HG02970 (cell line): ENCODE measurements around the gene SDSL.

Source experiments
- ATAC-seq: cut with Tn5 transposase; IDR thresholded peaks from one replicate; pipeline ENCODE4 v1.9.1; 2021; ENCODE audit warnings: mild to moderate bottlenecking, moderate library complexity, moderate number of reproducible peaks; ENCODE audit not compliant: unreplicated experiment, low FRiP score

The SDSL gene

DNA sequence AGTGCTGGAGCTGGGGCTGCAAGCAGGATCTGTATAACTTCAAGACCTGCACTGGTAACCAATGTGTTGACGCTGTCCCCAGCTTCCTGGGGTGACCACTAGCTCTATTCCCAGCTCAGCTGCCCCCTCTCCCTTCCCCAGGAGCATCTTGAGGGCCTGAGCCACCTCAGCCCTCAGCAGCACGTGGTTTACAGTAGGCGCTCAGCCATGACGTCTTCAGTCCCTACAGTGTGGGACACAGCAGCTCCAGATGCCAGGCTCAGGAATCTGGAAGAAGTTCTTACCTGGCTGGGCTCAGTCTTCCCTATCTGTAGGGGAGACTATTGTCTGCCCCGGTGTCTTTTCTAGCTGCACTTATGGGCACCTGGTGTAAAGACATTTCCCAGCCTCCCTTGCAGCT, 27.1 kb upstream of the SDSL start:
- ATAC-seq = no peak

DNA sequence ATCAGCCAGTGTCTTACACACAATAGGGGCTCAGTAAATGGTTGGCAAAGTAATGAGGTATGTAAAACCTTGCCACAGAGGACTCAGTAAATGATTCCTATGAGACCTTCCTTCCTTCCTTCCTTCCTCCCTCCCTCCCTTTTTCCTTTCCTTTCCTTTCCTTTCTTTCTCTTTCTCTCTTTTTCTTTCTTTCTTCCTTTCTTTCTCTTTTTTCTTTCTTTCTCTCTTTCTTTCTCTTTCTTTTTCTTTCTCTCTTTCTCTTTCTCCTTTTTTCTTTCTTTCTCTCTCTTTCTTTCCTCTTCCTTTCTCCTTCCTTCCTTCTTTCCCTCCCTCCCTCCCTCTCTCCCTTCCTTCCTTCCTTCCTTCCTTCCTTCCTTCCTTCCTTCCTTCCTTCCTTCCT, 26.0 kb upstream of the SDSL start:
- no peak for ATAC-seq

DNA sequence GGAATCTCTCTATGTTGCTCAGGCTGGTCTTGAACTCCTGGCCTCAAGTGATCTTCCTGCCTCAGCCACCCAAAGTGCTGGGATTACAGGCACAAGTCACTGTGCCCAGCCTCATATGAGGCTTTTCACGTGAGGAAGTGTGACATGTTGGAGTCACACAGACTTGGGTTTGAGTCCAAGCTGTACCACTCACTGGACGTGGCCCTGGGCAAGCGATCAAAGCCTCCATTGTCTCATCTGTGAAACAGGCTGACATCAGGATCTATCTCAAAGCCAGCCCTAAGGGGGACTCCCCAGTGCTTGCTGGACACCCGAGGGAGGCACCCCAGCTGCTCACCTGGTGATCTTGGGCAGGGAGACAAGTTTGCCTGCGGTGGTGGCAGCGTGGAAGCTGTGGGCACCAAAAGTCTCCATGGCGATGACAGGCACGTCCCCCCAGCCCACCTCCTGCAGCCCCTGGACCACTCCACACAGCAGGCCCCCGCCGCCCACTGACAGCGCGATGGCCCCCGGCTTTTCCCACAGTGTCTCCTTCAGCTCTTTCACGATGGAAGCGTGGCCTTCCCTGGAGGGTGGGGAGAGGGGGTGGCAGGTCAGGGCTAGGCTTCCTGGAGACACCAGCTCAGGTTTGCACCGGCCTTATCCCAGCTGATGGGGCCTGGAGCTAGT, 25.2 kb upstream of the SDSL start:
- no peak for ATAC-seq

DNA sequence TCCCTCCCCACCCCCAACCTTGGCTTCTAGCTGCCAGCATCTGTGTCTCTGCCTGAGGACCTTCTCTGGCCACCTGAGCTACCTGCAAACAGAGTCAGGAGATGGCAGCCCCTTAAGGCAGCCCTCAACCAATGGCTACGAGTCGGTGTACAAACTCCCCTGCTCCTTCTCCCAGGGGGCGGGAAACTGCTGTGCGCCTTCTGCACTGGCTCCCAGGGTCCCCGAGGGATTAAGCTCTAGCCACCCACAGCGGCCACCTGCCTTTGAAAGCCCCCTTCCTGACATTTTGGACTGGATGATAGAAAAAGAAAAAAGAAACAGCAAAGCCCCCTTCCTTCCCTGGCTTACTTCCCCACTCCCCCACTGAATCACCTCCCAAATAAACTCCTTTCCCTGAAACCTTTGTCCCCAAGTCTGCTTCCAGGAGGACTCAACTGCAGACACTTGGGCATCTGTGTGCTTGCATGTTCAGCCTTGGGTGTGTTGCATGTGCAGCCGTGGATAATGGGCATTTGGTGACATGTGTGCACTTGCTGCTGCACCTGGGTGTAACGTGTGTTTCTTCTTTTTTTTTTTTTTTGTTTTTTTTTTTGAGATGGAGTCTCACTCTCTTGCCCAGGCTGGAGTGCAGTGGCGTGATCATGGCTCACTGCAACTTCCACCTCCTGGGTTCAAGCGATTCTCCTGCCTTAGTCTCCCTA, 24.5 kb upstream of the SDSL start:
- no peak for ATAC-seq

DNA sequence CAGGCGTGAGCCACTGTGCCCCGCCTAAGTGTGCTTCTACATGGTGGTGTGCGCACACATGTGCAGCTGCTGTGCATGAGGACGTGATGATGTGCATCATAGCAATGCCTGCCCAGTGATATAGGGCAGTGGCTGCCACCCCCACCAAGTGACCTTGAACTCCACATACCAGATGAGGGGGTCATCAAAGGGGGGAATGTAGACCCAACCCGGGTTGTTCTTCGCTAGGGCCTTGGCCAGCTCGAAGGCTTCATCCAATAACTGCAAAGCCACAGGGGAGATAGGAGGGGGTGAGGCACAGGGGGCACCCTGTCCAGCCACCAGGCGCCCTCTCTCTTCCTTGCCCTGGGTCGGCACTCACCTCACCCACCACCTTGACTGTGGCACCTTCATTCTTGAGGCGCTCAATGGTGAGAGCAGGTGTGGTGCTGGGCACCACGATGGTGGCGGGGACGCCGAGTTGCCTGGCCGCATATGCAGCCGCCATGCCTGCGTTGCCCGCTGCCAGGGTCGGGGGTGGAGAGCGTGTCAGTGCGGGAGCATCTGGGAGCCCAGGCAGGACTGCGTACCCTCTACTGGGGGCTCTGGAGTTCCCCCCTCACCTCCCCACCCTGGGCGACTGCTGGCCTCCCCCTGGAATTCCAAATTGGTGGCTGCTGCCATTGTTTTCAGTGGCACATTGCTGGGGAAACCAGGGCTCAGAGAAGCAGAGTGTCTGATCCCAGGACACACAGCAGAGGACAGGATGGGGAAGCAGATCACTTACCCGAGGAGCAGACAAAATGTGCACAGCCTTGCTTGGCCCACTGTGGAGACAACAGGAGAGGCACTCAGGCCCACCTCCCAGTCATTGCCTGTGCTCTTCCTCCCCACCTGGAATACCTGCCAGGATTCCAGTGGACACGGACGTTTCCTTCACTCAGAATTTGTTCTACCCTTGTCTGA, 23.6 kb upstream of the SDSL start:
- no peak for ATAC-seq

DNA sequence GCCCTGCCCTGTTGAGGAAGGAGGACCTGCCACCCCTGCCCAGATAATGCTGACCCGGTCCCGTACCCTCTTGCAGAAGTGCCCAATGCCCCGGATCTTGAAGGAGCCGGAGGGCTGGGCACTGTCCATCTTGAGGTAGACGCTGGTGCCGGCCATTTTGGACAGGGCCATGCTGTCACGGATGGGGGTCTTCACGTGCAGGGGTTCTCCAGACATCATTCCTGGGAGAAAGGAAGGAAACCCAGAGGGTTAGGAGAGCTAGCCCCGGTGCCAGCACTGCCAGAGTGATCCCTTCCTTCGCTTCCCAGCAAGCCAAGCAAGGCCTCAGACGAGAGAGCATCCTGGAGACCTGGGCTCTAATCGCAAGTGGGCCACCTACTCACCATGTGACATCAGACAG, 22.7 kb upstream of the SDSL start:
- no peak for ATAC-seq

DNA sequence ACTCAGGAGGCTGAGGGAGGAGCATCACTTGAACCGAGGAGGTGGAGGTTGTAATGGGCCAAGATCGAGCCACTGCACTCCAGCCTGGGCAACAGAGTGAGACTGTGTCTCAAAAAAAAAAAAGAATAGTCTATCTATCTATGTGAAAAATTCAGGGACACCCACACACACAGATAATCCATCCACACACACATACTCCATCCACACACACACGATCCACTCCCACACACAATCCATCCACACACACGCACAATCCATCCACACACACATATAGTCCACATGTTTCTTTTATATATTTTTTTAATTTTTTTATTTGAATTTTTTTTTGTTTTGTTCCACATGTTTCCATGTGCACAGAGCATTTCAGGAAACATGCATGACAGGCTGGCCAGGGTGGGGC, 21.8 kb upstream of the SDSL start:
- no peak for ATAC-seq

DNA sequence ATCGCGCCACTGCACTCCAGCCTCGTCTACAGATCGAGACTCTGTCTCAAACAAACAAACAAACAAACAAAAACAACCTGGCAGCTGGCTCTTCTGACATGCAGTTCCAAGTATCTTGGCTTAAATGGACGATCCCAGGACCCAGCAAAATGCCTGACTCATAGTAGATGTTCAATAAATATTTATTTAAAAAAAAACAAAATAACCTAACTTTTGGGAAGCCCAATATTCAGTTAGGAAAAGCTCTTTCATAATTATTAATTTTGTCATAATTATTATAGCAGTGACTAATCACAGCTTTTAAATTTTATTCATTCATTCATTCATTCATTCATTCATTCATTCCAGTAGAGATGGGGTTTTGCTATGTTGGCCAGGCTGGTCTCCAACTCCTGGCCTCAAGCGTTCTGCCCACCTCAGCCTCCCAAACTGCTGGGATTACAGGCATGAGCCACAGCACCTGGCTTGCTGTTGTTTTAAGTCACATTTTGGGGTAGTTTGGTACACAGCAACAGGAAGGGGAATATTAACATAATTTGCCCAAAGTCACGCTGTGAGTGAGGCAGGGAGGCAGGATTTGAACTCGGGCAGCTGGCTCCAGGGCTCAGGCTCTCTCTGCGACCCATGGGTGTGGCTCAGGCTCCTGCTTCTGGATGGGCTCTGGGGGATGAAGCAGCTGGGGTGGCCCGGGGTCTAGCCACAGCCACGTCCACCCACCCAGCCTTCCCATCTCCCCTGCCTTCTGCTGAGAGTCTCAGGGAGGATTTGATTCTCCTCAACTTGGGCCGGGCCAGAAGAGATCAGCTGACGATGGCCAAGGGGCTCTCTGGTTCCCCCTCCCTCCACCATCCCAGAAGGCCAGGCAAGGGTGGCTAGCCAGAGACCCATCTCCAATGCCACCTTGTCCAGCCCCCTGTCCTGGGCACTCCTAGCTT, 20.8 kb upstream of the SDSL start:
- no peak for ATAC-seq

DNA sequence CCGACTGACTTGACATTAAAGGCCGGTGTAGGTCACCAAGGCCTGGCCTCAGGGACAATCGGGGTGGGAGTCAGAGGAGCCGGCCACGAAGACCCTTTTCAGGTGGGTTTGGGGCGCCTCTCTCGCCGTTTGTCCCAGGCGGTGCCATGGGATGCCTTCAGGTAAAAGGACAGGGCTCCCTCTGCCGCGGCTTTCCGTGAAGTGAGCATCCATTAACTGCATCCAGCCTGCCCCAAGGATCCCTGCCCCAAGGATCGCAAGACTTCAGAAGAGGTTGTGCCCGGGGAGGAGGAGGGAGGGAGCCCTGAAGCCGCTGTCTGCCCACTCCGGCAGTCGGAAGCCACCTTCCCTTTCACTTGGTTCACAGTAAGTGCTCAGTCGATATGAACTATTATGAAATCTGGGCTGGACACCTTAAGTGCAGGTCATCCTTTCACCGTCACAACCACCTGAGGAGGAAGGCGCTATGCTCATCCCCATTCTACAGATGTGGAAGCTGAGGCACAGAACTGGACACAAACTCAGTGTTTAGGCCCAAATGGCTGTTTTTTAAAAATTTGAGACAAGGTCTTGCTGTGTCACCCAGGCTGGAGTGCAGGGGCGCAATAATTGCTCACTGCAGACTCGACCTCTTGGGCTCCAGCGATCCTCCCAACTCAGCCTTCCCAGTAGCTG, 19.5 kb upstream of the SDSL start:
- no peak for ATAC-seq

DNA sequence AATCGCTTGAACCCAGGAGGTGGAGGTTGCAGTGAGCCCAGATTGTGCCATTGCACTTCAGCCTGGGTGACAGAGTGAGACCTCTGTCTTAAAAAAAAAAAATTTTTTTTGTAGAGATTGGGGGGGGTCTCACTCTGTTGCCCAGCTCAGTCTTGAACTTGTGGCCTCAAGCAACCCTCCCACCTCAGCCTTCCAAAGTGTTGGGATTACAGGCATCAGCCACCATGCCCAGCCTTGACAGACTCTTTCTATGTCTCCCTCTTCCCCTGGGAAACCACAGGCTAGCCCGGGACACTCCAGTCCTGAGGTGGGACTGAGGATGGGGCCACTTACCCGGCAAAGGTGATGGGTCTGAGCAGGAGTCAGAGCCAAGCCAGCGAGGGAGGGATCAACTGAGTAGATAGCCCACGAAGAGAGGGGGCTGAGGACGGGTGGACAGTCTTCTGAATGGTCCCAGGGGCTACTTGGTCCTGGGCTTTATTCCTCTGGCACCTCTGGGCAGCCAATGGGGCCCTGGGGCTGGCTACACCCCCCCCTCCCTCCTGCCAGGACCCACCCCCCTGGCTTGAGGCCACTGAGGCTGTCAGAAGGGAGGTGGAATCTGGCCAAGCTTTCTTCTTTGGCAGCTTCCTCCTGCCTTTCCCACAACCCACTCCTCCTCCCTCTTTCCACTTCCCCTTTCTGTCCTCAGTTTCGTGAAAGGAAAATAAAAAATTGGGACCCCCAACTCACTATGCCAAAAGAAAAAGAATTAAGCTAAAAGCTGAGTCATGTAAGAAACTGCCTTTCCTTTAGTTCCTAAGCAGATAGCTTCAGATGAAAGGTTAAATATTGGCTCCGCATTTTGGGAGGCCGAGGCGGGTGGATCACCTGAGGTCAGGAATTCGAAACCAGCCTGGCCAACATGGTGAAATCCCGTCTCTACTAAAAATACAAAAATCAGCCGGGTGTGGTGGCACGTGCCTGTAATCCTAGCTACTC, 18.5 kb upstream of the SDSL start, which contains the start of gene SDS:
Gene SDS, minus strand, starts transcription at position 453 of the 981 bp plus-strand sequence. CDS start 4,179 bp downstream, outside the sequence.
- no peak for ATAC-seq

DNA sequence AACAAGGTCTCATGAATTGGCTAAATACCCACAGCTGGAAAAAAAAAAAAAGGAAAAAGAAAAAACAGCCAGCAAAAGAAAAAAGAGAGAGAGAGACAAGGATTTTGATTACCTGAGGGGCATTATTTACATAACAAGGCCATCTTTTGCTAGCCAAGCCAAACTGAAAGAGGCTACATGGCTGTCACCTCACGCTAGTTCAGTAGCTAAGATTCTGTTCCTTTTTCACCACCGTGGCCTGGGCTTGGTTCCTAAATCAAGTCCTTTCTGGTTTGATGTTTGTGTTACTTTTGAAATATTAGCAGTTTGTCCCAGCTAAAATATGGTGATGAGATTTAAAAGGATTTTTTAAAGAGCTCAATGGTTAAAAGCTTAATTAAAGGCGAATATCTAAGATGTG, 16.5 kb upstream of the SDSL start:
- ATAC-seq = no peak

DNA sequence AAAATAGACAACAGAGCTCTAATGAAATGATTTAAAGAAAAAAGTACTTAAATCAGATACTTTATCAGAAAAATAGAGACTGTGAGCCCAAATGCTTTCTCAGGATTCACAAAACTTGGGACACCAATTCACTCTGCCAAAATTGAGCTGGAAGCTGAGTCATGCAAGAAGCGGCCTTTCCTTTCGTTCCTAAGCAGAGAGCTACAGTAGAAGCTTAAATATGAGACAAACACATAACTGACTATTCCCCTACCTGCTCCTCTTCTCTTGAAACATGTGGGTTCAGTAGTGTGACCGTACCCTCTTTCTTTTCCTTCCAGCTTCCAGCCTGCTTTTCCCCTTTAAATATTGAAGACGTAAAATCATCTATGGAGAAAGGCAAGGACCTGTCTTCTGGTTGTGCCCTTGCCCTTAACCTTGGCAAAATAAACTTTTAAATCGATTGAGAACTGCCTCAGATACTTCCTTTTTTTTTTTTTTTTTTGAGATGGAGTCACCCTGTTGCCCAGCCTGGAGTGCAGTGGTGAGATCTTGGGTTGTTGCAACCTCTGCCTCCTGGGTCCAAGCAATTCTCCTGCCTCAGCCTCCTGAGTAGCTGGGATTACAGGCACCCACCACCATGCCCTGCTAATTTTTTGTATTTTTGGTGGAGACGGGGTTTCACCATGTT, 14.1 kb upstream of the SDSL start:
- no peak for ATAC-seq

DNA sequence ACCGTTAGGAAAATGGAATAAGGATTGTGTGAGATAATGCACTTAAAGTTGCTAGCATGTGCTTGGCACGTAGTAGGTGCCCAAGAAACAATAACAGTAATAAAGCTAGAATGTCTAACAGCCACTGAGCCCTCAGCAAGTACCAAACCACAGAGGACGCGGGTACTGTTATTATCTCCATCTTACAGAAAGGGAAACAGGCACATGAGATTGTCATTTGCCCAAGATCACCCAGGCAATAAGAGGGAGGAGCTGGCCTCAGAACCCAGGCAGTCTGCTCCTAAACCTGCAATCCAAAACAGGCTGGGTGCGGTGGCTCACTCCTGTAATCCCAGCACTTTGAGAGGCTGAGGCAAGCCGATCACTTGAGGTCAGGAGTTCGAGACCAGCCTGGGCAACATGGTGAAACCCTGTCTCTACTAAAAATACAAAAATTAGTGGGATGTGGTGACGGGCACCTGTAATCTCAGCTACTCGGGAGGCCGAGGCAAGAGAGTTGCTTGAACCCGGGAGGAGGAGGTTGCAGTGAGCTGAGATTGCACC, 13.4 kb upstream of the SDSL start:
- no peak for ATAC-seq

DNA sequence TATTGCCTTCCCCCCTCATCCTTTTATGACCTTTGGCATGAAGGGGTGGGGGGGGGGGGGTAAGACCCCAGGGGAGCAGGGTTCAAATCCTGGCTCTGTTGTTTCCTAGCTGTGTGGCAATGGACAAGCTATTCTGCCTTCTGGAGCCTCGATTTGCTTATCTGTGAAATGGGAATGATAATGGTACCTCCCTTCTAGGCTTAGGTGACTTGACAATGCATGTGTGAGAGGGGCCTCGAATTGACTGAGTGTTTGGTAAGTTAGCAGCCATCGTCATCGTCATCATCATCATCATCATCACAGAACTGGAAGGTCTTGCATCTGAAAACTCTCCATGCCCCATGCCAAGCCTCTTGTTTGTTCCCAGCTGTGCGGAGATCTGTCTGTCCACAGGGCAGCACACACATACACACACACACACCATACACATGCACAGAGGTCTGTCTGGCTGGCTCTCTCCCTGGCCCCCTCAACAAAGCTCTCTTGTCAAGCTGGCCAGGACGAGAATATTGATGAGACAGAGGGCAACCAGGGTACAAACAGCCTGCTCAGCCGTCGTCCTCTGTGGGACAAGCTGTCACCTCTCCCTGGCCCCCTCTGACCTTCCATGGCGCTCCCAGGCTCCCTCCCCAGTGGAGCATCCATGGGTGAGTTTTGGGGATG, 12.6 kb upstream of the SDSL start:
- ATAC-seq = no peak

DNA sequence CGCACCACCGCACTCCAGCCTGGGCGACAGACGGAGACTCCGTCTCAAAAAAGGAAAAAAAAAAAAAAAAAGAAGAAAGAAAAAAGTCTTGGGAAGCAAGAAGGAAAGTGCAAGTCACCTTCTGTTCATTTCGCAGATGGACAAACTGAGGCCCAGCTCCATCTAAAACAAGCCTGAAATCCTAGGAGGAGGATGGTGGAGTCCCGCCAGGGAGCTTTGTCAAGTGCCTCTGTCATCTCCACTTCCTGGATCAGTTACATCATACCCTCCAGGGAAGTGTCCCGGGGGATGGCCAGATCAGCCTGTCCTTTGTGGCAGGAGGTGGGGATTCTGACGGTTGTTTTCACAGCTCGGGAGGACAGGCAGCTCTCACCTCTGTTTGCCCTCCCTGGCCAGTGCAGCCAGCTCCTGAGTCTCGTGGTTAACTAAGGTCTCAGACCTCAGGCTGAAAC, 8.7 kb upstream of the SDSL start:
- ATAC-seq = no peak

DNA sequence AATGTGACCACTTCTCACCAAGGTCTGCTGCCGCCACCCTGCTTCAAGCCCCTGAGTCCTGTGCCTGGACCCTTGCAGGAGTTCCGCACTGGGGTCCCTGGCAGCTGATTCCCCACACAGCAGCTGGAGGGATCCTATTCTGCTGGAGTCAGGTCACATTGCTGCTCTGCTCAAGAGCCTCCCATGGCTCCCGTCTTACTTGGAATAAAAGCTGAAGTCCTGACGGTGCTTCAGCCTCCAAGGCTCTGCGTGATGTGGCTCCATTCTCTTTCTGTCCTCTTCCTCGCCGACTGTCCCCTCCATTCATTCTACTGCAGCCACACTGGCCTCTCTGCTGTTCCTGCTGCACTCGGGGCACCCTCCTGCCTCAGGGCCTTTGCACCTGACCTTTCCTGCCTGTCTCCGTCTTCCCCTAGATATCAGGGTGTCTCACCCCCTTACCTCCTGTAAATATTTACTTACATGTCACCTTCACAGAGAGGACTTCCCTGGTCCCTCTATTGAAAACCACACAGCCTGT, 7.6 kb upstream of the SDSL start:
- ATAC-seq = no peak
